Testis (tissue), 3 donors: Measurements from ENCODE around the gene TLE6. TPM values are rescaled to one million over a fixed set of nuclear protein-coding genes. Genes with fewer than 3 reads are reported as not detected.

Experiments
- DNase-seq: peaks from one replicate; pipeline ENCODE4 v3.0.0-alpha.2; 2019
- H3K27ac ChIP-seq, 2 donors: fragments of 200-600 bp; sonication (generic); one replicate each; pipeline ENCODE4 v1.5.1; 2019
- H3K27me3 ChIP-seq: fragments of 200-600 bp; sonication (generic); one replicate; pipeline ENCODE4 v1.5.1; 2019
- H3K36me3 ChIP-seq: fragments of 200-600 bp; sonication (generic); one replicate; pipeline ENCODE4 v1.5.1; 2017; ENCODE audit warnings: low read depth; ENCODE audit errors: missing control alignments
- H3K4me1 ChIP-seq: fragments of 200-600 bp; sonication (generic); one replicate; pipeline ENCODE4 v1.5.1; 2019
- H3K4me3 ChIP-seq, 2 donors: fragments of 200-600 bp; sonication (generic); one replicate each; pipeline ENCODE4 v1.5.1; 2017 to 2019
- H3K9me3 ChIP-seq: fragments of 200-600 bp; sonication (generic); one replicate; pipeline ENCODE4 v1.5.1; 2017
- CTCF ChIP-seq, 3 experiments: fragments of 450-650 bp in 2 of 3; fragments of 200-600 bp in 1 of 3; sonication (generic) in 1 of 3; IDR thresholded peaks; one replicate each; pipeline ENCODE4 v1.5.1; 2016 to 2019; ENCODE audit warnings: antibody characterized with exemption in 3 of 3, mild to moderate bottlenecking in 2 of 3, moderate library complexity in 1 of 3
- POLR2A ChIP-seq: fragments of 450-650 bp; IDR thresholded peaks from one replicate; pipeline ENCODE4 v1.6.1; 2017; ENCODE audit warnings: antibody characterized with exemption, mild to moderate bottlenecking, moderate library complexity
- WGBS, 2 donors: methylation state at CpG; one replicate each; pipeline ENCODE4 v1.1.5; 2018; 5-methylcytosine and 5-hydroxymethylcytosine counted together
- intact Hi-C: fragments of 100-400 bp; cut with DNase I; formaldehyde crosslinking; loops from one replicate; pipeline ENCODE4 v1.15.1; 2023; ENCODE audit warnings: low total_unique reads
- polyA plus RNA-seq: library from polyadenylated mRNA; stranded (reverse); fragments of 350-450 nt; fragmentation: Illumina TruSeq; extraction: RNeasy Lipid Tissue Mini Kit (QIAGEN cat#74804); gene quantifications from one replicate; pipeline ENCODE4 v1.2.3, GENCODE V29; 2014; ENCODE audit warnings: low read depth, low replicate concordance; ENCODE audit not compliant: insufficient read depth
- total RNA-seq, 2 donors: library from RNA; depleted of rRNA; stranded (reverse); fragments of >200 nt; gene quantifications; one replicate each; pipeline ENCODE4 v1.2.3, GENCODE V29; 2016

The TLE6 gene
- total and polyA plus RNA-seq, 3 donors from 2014 or later, result 8.1 to 12.5 (median 9.1) TPM

- intact Hi-C loops, result loop anchor here (10.0 kb wide), 1 partner anchor 60 kb away; no protein-coding TSS in a partner anchor
- Histone ChIP-seq H3K27ac (peak overlapping the region; percentile 60 to 81), H3K4me3 (no peak overlapping the region), H3K36me3 (no peaks in the 10 kb centered on the region), H3K9me3 (no peaks in the 10 kb centered on the region), H3K27me3 (no peaks in the 10 kb centered on the region), H3K4me1 (peaks cover 42% of the 10 kb centered on the region)
- peak; percentile 92 for DNase-seq
- peak in 1 of 3 experiments; percentile 0 for TF ChIP-seq CTCF (IDR thresholded peaks at IDR 0.05)
- no peak for TF ChIP-seq POLR2A
- WGBS, 2 donors, result 26 to 34% methylated on average over 14 of the region's 14 CpGs
Observed at GRCh38 chr19:2974342-2975041, 2.9 kb upstream of the TLE6 start.

GRCh38 chr19:2976609-2977000 is 759 bp upstream of the TLE6 start:
- Histone ChIP-seq H3K4me1 (peaks cover 35% of the 10 kb centered on the region), H3K27ac (no peak overlapping the region), H3K4me3 (peak overlapping the region; percentile 33 to 43), H3K9me3 (no peaks in the 10 kb centered on the region), H3K36me3 (no peaks in the 10 kb centered on the region), H3K27me3 (no peaks in the 10 kb centered on the region)
- DNase-seq, result no peak
- TF ChIP-seq CTCF (IDR thresholded peaks at IDR 0.05) (no peak), POLR2A (no peak)
- intact Hi-C loops, result loop anchor here (10.0 kb wide), 1 partner anchor 58 kb away; no protein-coding TSS in a partner anchor
- 8 to 14% methylated on average over 14 to 15 of the region's 15 CpGs for WGBS, 2 donors

GRCh38 chr19:2977746-2978138 is 378 bp downstream of the TLE6 start:
- intact Hi-C loops, result loop anchor here (10.0 kb wide), 1 partner anchor 57 kb away; no protein-coding TSS in a partner anchor
- no peaks in the 10 kb centered on the region for H3K27me3 ChIP-seq
- H3K36me3 ChIP-seq, result no peaks in the 10 kb centered on the region
- H3K4me3 ChIP-seq, result peak overlapping the region in 1 of 2 donors; percentile 43
- no peak for DNase-seq
- TF ChIP-seq POLR2A (no peak), CTCF (IDR thresholded peaks at IDR 0.05) (no peak)
- H3K27ac ChIP-seq, result peak overlapping the region in 1 of 2 donors; percentile 66
- no peaks in the 10 kb centered on the region for H3K9me3 ChIP-seq
- WGBS, 2 donors, result 34 to 53% methylated on average over 7 to 10 of the region's 10 CpGs
- H3K4me1 ChIP-seq, result peaks cover 28% of the 10 kb centered on the region

- intact Hi-C loops, result loop anchor here (10.0 kb wide), 1 partner anchor 57 kb away; no protein-coding TSS in a partner anchor
- no peak for DNase-seq
- Histone ChIP-seq H3K36me3 (no peaks in the 10 kb centered on the region), H3K27me3 (no peaks in the 10 kb centered on the region), H3K4me1 (peaks cover 33% of the 10 kb centered on the region), H3K9me3 (no peaks in the 10 kb centered on the region), H3K4me3 (no peak overlapping the region), H3K27ac (peak overlapping the region in 1 of 2 donors; percentile 66)
- 72 to 73% methylated on average over 9 to 11 of the region's 11 CpGs for WGBS, 2 donors
- TF ChIP-seq POLR2A (no peak), CTCF (IDR thresholded peaks at IDR 0.05) (no peak)
Observed at GRCh38 chr19:2978166-2978767, 903 bp downstream of the TLE6 start.
